Renal cortical epithelial cell (primary cell): ENCODE results near the gene CCND1. TPM values are rescaled to one million over a fixed set of nuclear protein-coding genes. Genes with fewer than 3 reads are reported as not detected.

Experiments used
- DNase-seq: peaks from one replicate; pipeline ENCODE4 v3.0.0-alpha.2; 2011; ENCODE audit warnings: low read depth
- total RNA-seq: library from RNA; depleted of rRNA; stranded (reverse); fragments of >200 nt; gene quantifications from 2 replicates; pipeline ENCODE4 v1.2.3, GENCODE V29; 2014

Gene CCND1
- 225 and 668 TPM in 2 replicates for total RNA-seq

- peak; percentile 82 for DNase-seq
Measured at GRCh38 chr11:69640995-69641581, at the start of gene CCND1. Gene CCND1 (plus strand): TSS chr11:69641156. CDS start chr11:69641314, 158 bp downstream.

GRCh38 chr11:69592986-69593650 lies 47.8 kb upstream of the CCND1 start:
- no peak for DNase-seq

GRCh38 chr11:69593851-69594250 lies 47.1 kb upstream of the CCND1 start:
- no peak for DNase-seq

- no peak for DNase-seq
Measured at GRCh38 chr11:69594481-69594880, 46.5 kb upstream of the CCND1 start.

GRCh38 chr11:69595805-69596665 lies 44.9 kb upstream of the CCND1 start:
- no peak for DNase-seq

- peak; percentile 2 for DNase-seq
Measured at GRCh38 chr11:69598147-69598546, 42.8 kb upstream of the CCND1 start.

GRCh38 chr11:69599502-69599901 lies 41.5 kb upstream of the CCND1 start:
- no peak for DNase-seq

GRCh38 chr11:69600001-69600400 lies 41.0 kb upstream of the CCND1 start:
- no peak for DNase-seq

- no peak for DNase-seq
Measured at GRCh38 chr11:69601011-69601975, 39.7 kb upstream of the CCND1 start.

- no peak for DNase-seq
Measured at GRCh38 chr11:69603111-69603836, 37.7 kb upstream of the CCND1 start.

GRCh38 chr11:69604055-69604454 lies 36.9 kb upstream of the CCND1 start:
- DNase-seq: no peak

- no peak for DNase-seq
Measured at GRCh38 chr11:69605737-69606526, 35.0 kb upstream of the CCND1 start.

GRCh38 chr11:69609351-69609750 lies 31.6 kb upstream of the CCND1 start:
- no peak for DNase-seq

GRCh38 chr11:69611548-69612526 lies 29.1 kb upstream of the CCND1 start:
- no peak for DNase-seq

- DNase-seq: no peak
Measured at GRCh38 chr11:69613594-69613993, 27.4 kb upstream of the CCND1 start.

GRCh38 chr11:69614085-69614484 lies 26.9 kb upstream of the CCND1 start:
- no peak for DNase-seq

GRCh38 chr11:69615545-69616278 lies 25.2 kb upstream of the CCND1 start:
- no peak for DNase-seq

GRCh38 chr11:69617220-69617619 lies 23.7 kb upstream of the CCND1 start:
- DNase-seq: no peak
